Stimulated activated CD4-positive, alpha-beta T cell treated with anti-CD3 and anti-CD28 coated beads, Interleukin-1b, Interleukin-23, amount 100 ng/mL, for 24 hours (primary cell): ENCODE measurements around the gene CENPP.

Source experiments
- DNase-seq, 4 experiments: peaks; one replicate each; pipeline ENCODE4 v3.0.0-alpha.2; 2020; ENCODE audit warnings: low read depth in 4 of 4, low spot score in 1 of 4

The CENPP gene

GRCh38 chr9:92312887-92313623 lies 12.7 kb upstream of the CENPP start:
- DNase-seq: no peak

DNA sequence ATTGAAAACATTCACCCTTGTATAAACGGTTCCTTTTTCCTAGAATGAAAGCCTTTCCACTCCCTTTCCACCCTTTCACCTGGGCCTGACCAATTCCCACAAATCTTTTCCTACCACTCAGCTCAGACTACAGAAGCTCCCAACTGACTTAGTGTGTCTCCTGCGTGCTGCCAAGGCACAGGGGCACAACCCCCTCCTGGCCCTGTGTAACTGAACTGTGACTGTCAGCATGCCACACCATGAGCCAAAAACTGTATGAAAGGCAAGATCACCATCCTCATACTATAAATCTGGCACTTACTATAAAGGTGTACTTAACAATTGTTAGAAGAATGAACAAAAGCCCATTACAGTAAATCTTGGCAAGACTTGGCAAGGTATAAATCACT lies 12.1 kb upstream of the CENPP start:
- no peak for DNase-seq

DNA sequence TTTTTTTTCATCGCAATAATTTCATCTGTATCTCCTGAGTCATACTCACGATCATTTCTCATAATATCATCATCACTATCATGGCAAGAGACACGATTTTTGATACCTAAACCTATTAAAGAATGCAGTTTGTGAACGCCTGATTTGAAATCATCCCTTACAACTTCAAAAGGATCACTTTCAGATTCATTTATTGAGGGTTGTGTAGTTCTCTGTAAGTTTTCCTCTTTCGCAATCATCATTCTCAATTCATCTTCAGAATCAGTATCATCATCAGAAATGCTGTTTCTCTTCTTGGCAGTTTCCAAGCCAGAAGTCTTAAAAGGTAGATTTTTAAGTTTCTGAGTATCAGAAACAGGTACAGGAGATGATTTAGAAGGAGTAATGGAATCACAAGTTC lies 10.3 kb upstream of the CENPP start:
- DNase-seq: no peak

- DNase-seq: no peak
Observed at GRCh38 chr9:92324431-92324830, 1.3 kb upstream of the CENPP start.

DNA sequence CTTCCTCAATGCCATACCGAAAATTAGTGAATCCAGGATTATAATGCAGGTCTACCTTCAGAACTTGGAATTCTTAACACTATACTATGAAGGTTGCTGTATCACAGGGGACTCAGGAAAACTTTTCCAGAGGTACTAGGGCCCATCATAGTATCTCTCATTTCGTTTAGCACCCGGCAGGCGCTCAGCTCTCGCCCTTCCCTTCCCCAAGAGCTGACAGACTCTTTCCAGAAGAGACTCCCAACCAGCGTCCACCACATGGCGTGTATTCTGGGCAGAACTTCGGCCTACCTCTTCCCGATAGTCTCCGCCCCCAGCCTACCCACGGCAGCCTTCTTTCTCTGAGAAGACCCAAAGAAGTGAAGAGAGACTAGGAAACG lies 874 bp upstream of the CENPP start:
- no peak for DNase-seq

GRCh38 chr9:92325991-92326500 lies 293 bp downstream of the CENPP start:
- peak in 1 of 4 experiments; percentile 6 for DNase-seq

DNA sequence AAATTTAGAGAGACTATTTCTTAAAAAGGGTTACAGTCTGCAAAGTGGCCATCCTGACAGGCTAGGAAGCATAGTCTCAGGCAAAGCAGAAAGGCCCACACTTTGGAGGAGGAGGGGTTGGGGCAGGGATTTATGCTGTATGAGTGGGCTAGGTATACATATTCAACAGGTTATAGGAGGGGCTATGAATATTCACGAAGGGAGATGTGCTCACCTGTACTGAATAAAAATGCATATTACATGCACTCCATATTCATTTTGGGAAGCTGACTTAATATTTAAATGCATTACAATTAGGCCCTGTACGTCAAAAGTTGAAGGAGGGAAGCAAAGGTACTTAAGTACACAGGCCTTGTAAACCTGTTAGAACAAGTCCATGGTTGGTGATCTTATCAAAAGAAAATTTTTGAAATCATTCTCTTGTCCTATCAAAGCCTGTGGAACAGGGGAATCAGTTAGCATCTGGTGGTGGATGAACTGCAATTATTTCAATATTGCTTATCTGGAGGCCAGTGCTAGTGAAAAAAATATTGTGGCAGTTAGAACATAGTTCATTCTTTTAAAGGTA lies 1.6 kb downstream of the CENPP start:
- no peak for DNase-seq

DNA sequence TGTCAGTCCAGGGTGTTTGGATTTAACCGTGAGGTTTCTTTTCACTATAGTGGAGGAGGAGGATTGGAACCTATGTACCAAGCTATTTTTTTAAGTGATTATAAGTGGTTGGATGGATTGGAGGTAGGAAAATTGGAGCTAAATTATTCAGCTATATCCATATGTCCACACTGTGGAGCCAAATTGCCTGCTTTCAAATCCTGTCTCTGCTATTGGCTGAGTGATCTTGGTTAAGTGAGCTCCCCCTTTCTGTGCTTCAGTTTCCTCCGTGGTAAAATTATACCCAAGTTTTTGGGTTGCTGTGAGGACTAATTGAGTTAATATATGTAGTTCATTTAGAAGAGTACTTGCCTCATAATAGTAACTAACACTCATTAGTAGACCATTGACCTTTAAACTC lies 2.5 kb downstream of the CENPP start:
- DNase-seq: no peak

- DNase-seq: no peak
Observed at GRCh38 chr9:92332577-92333281, 7.0 kb downstream of the CENPP start.

- DNase-seq: no peak
Observed at GRCh38 chr9:92333282-92333634, 7.5 kb downstream of the CENPP start.

- no peak for DNase-seq
Observed at GRCh38 chr9:92341578-92341977, 15.8 kb downstream of the CENPP start.

GRCh38 chr9:92342825-92343488 lies 17.2 kb downstream of the CENPP start:
- DNase-seq: no peak

GRCh38 chr9:92345582-92345981 lies 19.8 kb downstream of the CENPP start:
- DNase-seq: no peak

- DNase-seq: no peak
Observed at GRCh38 chr9:92349771-92350739, 24.3 kb downstream of the CENPP start.

DNA sequence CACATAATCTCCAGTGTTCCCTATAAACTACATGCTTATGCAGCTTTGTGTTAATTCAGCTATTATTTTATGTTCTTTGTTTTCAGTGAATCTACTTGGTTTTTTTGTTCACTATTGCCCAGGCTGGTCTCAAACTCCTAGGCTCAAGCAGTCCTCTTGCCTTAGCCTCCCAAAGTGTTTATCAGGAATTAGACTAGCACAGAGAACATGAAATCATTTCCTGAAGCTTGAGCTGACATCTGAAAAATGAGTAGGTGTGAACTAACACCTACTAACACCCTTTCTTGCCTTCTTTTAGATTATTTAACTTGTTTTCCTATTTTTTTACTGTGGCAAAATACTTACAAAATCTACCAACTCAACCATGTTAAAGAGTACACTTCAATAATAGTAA lies 25.0 kb downstream of the CENPP start:
- no peak for DNase-seq

- DNase-seq: no peak
Observed at GRCh38 chr9:92353051-92353450, 27.3 kb downstream of the CENPP start.

DNA sequence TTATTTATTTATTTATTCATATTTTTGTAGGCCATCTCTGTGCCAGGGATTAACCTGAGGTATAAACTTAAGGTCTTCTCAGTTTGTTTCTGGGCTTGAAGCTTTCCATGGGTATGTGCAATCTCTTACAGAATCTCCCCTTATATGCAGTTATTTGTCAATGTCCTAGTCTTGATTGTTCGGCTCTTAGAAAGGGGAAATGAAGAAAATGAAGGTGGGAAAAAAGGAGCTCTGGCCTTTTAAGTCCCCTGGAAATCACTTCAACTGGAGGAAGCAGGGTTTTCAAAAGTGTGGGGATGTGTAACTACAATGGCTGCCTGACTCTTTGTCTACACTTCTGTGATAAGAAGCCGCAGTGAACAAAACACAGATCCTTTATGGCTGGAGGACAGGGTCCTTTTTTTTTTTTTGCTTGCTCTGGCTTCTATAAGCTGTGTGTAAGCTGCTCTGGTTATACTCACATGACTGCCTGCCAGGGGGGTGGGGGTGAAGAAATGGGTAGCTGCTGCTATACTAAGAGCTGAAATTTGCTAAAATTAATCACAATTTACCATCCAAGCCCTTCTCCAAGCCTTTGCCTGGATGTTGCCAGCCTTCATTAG lies 33.7 kb downstream of the CENPP start:
- DNase-seq: no peak

DNA sequence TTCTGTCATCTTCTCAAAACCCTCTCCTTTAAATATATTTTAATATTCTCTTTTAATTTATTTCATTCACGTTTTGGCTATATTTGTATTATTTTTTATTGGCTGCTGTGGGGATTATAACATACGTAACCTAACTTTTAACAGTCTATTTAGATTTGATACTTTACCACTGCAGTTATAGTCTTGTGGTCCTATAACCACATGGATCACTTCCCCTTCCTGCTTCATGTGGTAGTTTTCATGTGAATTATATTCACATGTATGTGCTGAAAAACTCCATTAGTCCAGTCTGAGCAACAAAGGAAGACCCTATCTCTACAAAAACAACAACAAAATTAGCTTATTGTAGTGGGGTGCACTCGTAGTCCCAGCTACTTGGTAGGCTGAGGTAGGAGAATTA lies 34.3 kb downstream of the CENPP start:
- DNase-seq: no peak

- DNase-seq: no peak
Observed at GRCh38 chr9:92369075-92369474, 43.3 kb downstream of the CENPP start.

- no peak for DNase-seq
Observed at GRCh38 chr9:92373167-92373566, 47.4 kb downstream of the CENPP start.
